HEK293 (cell line): Measurements from ENCODE around the gene PRKD1.

Source experiments
- CTCF ChIA-PET: fragments of 350-600 bp; formaldehyde crosslinking; extraction: SDS; loops from one replicate; lab custom pipeline; 2021; ENCODE audit warnings: antibody characterized with exemption; lab: Yijun Ruan, JAX
- POLR2A ChIA-PET: fragments of 300-600 bp; formaldehyde crosslinking; extraction: SDS; loops from one replicate; lab custom pipeline; 2020; ENCODE audit warnings: antibody characterized with exemption, inconsistent platforms; lab: Yijun Ruan, JAX
- H3K27ac ChIP-seq: fragments of 200-500 bp; sonication (Bioruptor generic); 2 replicates; pipeline ENCODE4 v1.5.1; 2014; ENCODE audit warnings: low read depth, low read length, control low read depth, inconsistent platforms; ENCODE audit errors: extremely low read depth
- H3K36me3 ChIP-seq, 2 experiments: fragments of 200-500 bp in 1 of 2; sonication (Bioruptor generic) in 1 of 2; 1 replicate in 1 of 2; 2 replicates in 1 of 2; pipeline ENCODE4 v1.5.1; 2014 to 2017; ENCODE audit warnings: inconsistent platforms in 2 of 2, low read length in 2 of 2; ENCODE audit not compliant: control insufficient read depth in 2 of 2, insufficient read depth in 1 of 2
- H3K4me1 ChIP-seq: fragments of 200-500 bp; sonication (Bioruptor generic); 2 replicates; pipeline ENCODE4 v1.5.1; 2014; ENCODE audit warnings: mild to moderate bottlenecking, low read length, inconsistent platforms; ENCODE audit not compliant: control insufficient read depth, insufficient read depth
- H3K4me3 ChIP-seq: 2 replicates; pipeline ENCODE4 v1.5.1; 2011; ENCODE audit warnings: low read depth, mild to moderate bottlenecking, control low read depth, low read length, moderate library complexity
- H3K9me3 ChIP-seq: fragments of 200-500 bp; sonication (Bioruptor generic); 2 replicates; pipeline ENCODE4 v1.5.1; 2014; ENCODE audit warnings: low read depth, low read length, inconsistent platforms; ENCODE audit not compliant: control insufficient read depth, insufficient read depth
- CTCF ChIP-seq: fragments of 450-650 bp; formaldehyde crosslinking; IDR thresholded peaks from 2 replicates; pipeline ENCODE4 v1.5.1; 2016; ENCODE audit warnings: missing biosample characterization, missing genetic modification characterization
- GFI1B ChIP-seq: fragments of 450-650 bp; formaldehyde crosslinking; IDR thresholded peaks from 2 replicates; pipeline ENCODE4 v1.5.1; 2016; ENCODE audit warnings: missing biosample characterization, missing genetic modification characterization
- KLF7 ChIP-seq: fragments of 450-650 bp; formaldehyde crosslinking; IDR thresholded peaks from 2 replicates; pipeline ENCODE4 v1.5.1; 2016; ENCODE audit warnings: missing biosample characterization, missing genetic modification characterization, borderline replicate concordance
- REST ChIP-seq: fragments of 450-650 bp; formaldehyde crosslinking; IDR thresholded peaks from 2 replicates; pipeline ENCODE4 v1.5.1; 2016; ENCODE audit warnings: missing biosample characterization, missing genetic modification characterization
- SCRT1 ChIP-seq: fragments of 450-650 bp; formaldehyde crosslinking; IDR thresholded peaks from 2 replicates; pipeline ENCODE4 v1.5.1; 2016; ENCODE audit warnings: missing biosample characterization, missing genetic modification characterization, borderline replicate concordance
- SCRT2 ChIP-seq: fragments of 450-650 bp; formaldehyde crosslinking; IDR thresholded peaks from 2 replicates; pipeline ENCODE4 v1.5.1; 2016; ENCODE audit warnings: missing biosample characterization, missing genetic modification characterization
- SP3 ChIP-seq: fragments of 450-650 bp; formaldehyde crosslinking; IDR thresholded peaks from 2 replicates; pipeline ENCODE4 v1.5.1; 2016; ENCODE audit warnings: missing biosample characterization, missing genetic modification characterization
- WT1 ChIP-seq: fragments of 450-650 bp; formaldehyde crosslinking; IDR thresholded peaks from 2 replicates; pipeline ENCODE4 v1.5.1; 2016; ENCODE audit warnings: missing biosample characterization, missing genetic modification characterization
- ZBTB1 ChIP-seq: fragments of 450-650 bp; formaldehyde crosslinking; IDR thresholded peaks from 2 replicates; pipeline ENCODE4 v1.5.1; 2016; ENCODE audit warnings: missing biosample characterization, missing genetic modification characterization
- ZFHX2 ChIP-seq: fragments of 450-650 bp; formaldehyde crosslinking; conservative IDR thresholded peaks from 2 replicates; pipeline ENCODE4 v1.5.1; 2016; ENCODE audit warnings: missing biosample characterization, missing genetic modification characterization
- ZNF140 ChIP-seq: fragments of 450-650 bp; formaldehyde crosslinking; IDR thresholded peaks from 2 replicates; pipeline ENCODE4 v1.5.1; 2016; ENCODE audit warnings: missing biosample characterization, missing genetic modification characterization
- ZNF157 ChIP-seq: fragments of 450-650 bp; formaldehyde crosslinking; IDR thresholded peaks from 2 replicates; pipeline ENCODE4 v1.5.1; 2016; ENCODE audit warnings: missing biosample characterization, missing genetic modification characterization
- ZNF184 ChIP-seq: fragments of 450-650 bp; IDR thresholded peaks from 2 replicates; pipeline ENCODE4 v1.5.1; 2018; ENCODE audit warnings: missing biosample characterization, mild to moderate bottlenecking, missing genetic modification characterization
- ZNF2 ChIP-seq: fragments of 450-650 bp; formaldehyde crosslinking; IDR thresholded peaks from 2 replicates; pipeline ENCODE4 v1.5.1; 2016; ENCODE audit warnings: missing biosample characterization, missing genetic modification characterization
- ZNF510 ChIP-seq: fragments of 450-650 bp; formaldehyde crosslinking; IDR thresholded peaks from 2 replicates; pipeline ENCODE4 v1.5.1; 2018; ENCODE audit warnings: mild to moderate bottlenecking, missing genetic modification characterization, missing biosample characterization; ENCODE audit not compliant: insufficient replicate concordance
- ZNF521 ChIP-seq: fragments of 450-650 bp; formaldehyde crosslinking; IDR thresholded peaks from 2 replicates; pipeline ENCODE4 v1.5.1; 2017; ENCODE audit warnings: missing biosample characterization, mild to moderate bottlenecking, missing genetic modification characterization
- ZNF548 ChIP-seq: fragments of 450-650 bp; formaldehyde crosslinking; IDR thresholded peaks from 2 replicates; pipeline ENCODE4 v1.5.1; 2016; ENCODE audit warnings: missing biosample characterization, missing genetic modification characterization
- ZNF560 ChIP-seq: fragments of 450-650 bp; formaldehyde crosslinking; IDR thresholded peaks from 2 replicates; pipeline ENCODE4 v1.5.1; 2017; ENCODE audit warnings: missing biosample characterization, missing genetic modification characterization, borderline replicate concordance
- ZNF660 ChIP-seq: fragments of 450-650 bp; IDR thresholded peaks from 2 replicates; pipeline ENCODE4 v1.5.1; 2018; ENCODE audit warnings: missing biosample characterization, mild to moderate bottlenecking, missing genetic modification characterization
- ZNF843 ChIP-seq: fragments of 450-650 bp; formaldehyde crosslinking; IDR thresholded peaks from 2 replicates; pipeline ENCODE4 v1.5.1; 2016; ENCODE audit warnings: missing biosample characterization, missing genetic modification characterization
- ZSCAN18 ChIP-seq: fragments of 450-650 bp; formaldehyde crosslinking; IDR thresholded peaks from 2 replicates; pipeline ENCODE4 v1.5.1; 2016; ENCODE audit warnings: missing biosample characterization, missing genetic modification characterization
- ZSCAN30 ChIP-seq: fragments of 450-650 bp; IDR thresholded peaks from 2 replicates; pipeline ENCODE4 v1.5.1; 2018; ENCODE audit warnings: missing biosample characterization, mild to moderate bottlenecking, missing genetic modification characterization, moderate library complexity
- ZXDB ChIP-seq: fragments of 450-650 bp; formaldehyde crosslinking; IDR thresholded peaks from 2 replicates; pipeline ENCODE4 v1.5.1; 2016; ENCODE audit warnings: missing biosample characterization, missing genetic modification characterization
- TF ChIP-seq, protein P1 (sequence below): fragments of 450-650 bp; formaldehyde crosslinking; IDR thresholded peaks from 2 replicates; pipeline ENCODE4 v1.5.1; 2016; ENCODE audit warnings: missing biosample characterization, missing genetic modification characterization

PRKD1 gene

GRCh38 chr14:29763342-29763858 is 164.2 kb downstream of the PRKD1 start:
- ChIA-PET CTCF (no interaction called here), POLR2A (no interaction called here)
- Histone ChIP-seq H3K4me1 (no peaks in the 10 kb centered on the region), H3K36me3 (no peaks in the 10 kb centered on the region), H3K27ac (no peak overlapping the region), H3K9me3 (no peaks in the 10 kb centered on the region), H3K4me3 (no peak overlapping the region)
- no peak for TF ChIP-seq ZNF660 (tag by site-specific recombination)
- no peak for TF ChIP-seq ZXDB (tag by site-specific recombination)
- no peak for TF ChIP-seq ZNF2 (tag by site-specific recombination)
- TF ChIP-seq, protein P1, sequence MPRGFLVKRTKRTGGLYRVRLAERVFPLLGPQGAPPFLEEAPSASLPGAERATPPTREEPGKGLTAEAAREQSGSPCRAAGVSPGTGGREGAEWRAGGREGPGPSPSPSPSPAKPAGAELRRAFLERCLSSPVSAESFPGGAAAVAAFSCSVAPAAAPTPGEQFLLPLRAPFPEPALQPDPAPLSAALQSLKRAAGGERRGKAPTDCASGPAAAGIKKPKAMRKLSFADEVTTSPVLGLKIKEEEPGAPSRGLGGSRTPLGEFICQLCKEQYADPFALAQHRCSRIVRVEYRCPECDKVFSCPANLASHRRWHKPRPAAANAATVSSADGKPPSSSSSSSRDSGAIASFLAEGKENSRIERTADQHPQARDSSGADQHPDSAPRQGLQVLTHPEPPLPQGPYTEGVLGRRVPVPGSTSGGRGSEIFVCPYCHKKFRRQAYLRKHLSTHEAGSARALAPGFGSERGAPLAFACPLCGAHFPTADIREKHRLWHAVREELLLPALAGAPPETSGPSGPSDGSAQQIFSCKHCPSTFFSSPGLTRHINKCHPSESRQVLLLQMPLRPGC (tag by site-specific recombination) = no peak
- no peak for TF ChIP-seq ZNF548 (tag by site-specific recombination)
- TF ChIP-seq ZNF843 (tag by site-specific recombination) = no peak

DNA sequence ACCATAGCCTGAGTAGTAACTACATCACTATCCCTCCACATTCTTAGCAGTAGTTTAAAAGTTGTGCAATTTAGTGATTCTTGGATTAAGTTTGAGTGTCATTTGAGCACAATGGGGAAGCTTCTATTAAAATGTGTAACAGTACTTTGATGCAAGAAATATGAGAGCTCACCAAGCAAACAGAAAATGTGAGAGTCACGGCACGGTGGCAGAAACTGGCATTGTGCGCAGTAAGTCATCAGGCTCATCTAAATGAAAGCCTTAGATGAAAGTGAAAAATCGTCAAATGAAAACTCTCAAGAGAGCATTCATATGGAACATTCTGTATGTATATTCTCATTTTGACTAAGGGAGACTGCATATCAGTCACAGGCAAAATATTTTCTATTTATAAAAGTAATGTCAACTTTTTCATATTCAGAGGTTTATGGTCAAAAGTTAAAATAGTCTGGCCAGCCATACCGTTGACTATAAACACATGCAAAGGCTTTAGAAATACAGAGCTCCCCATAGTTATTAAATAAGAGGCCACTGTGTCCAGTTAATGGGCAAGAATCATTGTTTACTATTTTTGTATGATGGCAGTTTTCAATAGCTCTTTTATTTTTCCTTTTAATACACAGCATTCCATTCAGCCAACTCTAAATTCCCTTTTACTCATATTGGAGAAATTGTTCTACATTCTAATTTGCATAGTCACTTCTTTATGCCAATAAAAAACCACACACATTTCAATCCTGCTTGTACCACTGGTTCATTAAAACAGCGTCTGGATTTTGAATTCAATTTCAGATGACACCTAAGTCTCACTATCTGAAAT is 167.9 kb downstream of the PRKD1 start:
- H3K27ac ChIP-seq = no peak overlapping the region
- ChIA-PET CTCF (interaction anchor here (0.7 to 0.9 kb wide), 2 partner anchors 14 to 1016 kb away, joined by 3 read pairs; no protein-coding TSS in a partner anchor), POLR2A (no interaction called here)
- H3K4me1 ChIP-seq = peaks cover 6% of the 10 kb centered on the region; the same call in 1 of the 2 replicates
- no peaks in the 10 kb centered on the region for H3K36me3 ChIP-seq
- no peak overlapping the region for H3K4me3 ChIP-seq
- no peaks in the 10 kb centered on the region for H3K9me3 ChIP-seq
- TF ChIP-seq ZNF510 = no peak
- no peak for TF ChIP-seq ZNF521 (tag by site-specific recombination)
- no peak for TF ChIP-seq SP3 (tag by site-specific recombination)
- TF ChIP-seq ZBTB1 (tag by site-specific recombination) = no peak
- no peak for TF ChIP-seq WT1 (tag by site-specific recombination)
- no peak for TF ChIP-seq ZNF140
- TF ChIP-seq SCRT1 (tag by site-specific recombination) = no peak
- TF ChIP-seq GFI1B (tag by site-specific recombination) = no peak
- TF ChIP-seq ZFHX2 (tag by site-specific recombination) = no peak
- TF ChIP-seq KLF7 = no peak
- TF ChIP-seq SCRT2 (tag by site-specific recombination) = no peak
- TF ChIP-seq REST (tag by site-specific recombination) = no peak
- no peak for TF ChIP-seq CTCF (tag by site-specific recombination)
- TF ChIP-seq ZNF184 (tag by site-specific recombination) = no peak
- no peak for TF ChIP-seq ZNF157 (tag by site-specific recombination)
- no peak for TF ChIP-seq ZSCAN18
- TF ChIP-seq ZSCAN30 = no peak
- no peak for TF ChIP-seq ZNF560
